ENCODE data around the gene TMBIM1. TPM values are rescaled to one million over a fixed set of nuclear protein-coding genes. Genes with fewer than 3 reads are reported as not detected.
A peak's percentile ranks its signal among the peaks of the same experiment; 100 is the strongest.

Gene TMBIM1
- total RNA-seq, 6 experiments from 2014 or later, result 101 to 160 (median 126) TPM

DNA sequence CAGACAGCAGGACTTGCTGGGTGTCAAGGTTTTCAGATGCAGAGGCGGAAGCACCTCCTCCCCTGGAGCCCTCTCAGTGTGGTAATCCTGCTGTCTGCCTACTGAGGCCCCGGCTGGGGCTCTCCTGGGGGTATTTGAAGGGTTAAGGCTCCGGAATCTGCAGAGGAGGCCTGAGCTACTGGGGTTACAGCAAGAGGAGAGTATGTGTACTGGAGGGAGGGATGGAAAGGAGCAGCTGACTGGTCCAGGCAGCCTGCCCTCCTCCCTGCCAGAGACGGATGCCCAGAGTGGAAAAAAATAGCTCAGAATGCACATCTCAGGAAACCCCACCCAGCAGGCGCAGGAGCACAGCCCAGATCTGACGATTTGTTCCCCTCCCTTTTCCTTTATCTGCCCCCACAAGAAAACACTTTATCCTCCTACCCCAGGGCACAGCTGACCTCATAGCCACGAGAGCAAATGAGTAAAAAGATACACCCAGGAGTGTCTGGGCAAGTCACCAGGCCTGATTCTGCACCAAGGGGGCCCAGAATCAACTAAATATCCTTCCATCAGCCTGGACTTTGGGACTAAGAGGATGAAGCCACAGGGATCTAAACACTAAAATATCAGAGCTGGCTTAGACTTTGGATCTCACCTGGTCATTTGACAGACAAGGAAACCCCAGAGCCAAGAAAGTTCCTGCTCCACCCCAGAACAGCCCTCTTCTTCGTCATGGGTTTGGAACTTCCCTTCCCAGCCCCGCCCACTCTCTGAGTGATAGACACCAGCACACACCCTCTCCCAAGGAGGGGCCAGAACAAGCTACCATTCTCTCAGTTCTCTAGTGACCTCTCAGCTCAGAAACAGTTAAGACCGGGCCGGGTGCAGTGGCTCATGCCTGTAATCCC is 5.5 kb downstream of the TMBIM1 start:
- Histone ChIP-seq H3K4me1 (peaks cover 2 to 97% (median 57%) of the 10 kb centered on the region in 4 donors), H3K9me3 (no peaks in the 10 kb centered on the region), H3K27me3 (no peaks in the 10 kb centered on the region), H3K27ac (peak overlapping the region; percentile 60 to 99 (median 83)), H3K4me3 (peak overlapping the region in 1 of 3 donors; percentile 10), H3K36me3 (peaks cover 0 to 7% (median under 1%) of the 10 kb centered on the region in 4 donors)
- no peak for TF ChIP-seq POLR2A (IDR thresholded peaks at IDR 0.05)
- TF ChIP-seq, protein P1, sequence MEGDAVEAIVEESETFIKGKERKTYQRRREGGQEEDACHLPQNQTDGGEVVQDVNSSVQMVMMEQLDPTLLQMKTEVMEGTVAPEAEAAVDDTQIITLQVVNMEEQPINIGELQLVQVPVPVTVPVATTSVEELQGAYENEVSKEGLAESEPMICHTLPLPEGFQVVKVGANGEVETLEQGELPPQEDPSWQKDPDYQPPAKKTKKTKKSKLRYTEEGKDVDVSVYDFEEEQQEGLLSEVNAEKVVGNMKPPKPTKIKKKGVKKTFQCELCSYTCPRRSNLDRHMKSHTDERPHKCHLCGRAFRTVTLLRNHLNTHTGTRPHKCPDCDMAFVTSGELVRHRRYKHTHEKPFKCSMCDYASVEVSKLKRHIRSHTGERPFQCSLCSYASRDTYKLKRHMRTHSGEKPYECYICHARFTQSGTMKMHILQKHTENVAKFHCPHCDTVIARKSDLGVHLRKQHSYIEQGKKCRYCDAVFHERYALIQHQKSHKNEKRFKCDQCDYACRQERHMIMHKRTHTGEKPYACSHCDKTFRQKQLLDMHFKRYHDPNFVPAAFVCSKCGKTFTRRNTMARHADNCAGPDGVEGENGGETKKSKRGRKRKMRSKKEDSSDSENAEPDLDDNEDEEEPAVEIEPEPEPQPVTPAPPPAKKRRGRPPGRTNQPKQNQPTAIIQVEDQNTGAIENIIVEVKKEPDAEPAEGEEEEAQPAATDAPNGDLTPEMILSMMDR (IDR thresholded peaks at IDR 0.05), result no peak
- intact Hi-C loops (cut with DNase I), result no loop called here
- ATAC-seq (peak; percentile 42 to 66 (median 56)), DNase-seq (peak; percentile 83 to 89 (median 86))
- 5% methylated on average over 10 of the region's 11 CpGs for WGBS (ENCODE audit: insufficient coverage, low coverage, low lambda C conversion rate, missing lambda C conversion rate)

DNA sequence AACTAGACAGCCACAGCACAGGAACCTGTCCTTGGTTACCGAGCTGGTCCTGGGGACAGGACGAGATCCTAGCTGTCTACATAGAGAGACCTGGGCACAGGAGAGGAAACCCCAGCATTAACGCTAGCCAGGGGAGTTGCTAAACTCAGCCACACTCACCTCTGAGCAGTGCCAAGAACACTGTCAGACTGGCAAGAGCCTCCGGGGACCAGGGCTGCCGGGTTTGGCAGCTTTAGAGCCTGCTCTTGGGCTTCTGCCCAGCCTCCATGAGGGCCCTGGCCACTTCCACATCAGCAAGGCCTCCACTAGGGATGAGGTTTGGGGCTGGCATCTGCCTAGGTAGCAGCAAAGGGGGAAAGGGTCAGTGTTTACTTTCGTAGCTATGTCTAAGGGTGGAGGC is 6.7 kb downstream of the TMBIM1 start:
- Histone ChIP-seq H3K27ac (peak overlapping the region; percentile 60 to 99 (median 83)), H3K36me3 (peaks cover 0 to 18% (median 8%) of the 10 kb centered on the region in 4 donors), H3K9me3 (no peaks in the 10 kb centered on the region), H3K27me3 (no peaks in the 10 kb centered on the region), H3K4me3 (no peak overlapping the region), H3K4me1 (peaks cover 2 to 94% (median 57%) of the 10 kb centered on the region in 4 donors)
- ATAC-seq, result peak; percentile 51 to 77 (median 73)
- DNase-seq, result peak; percentile 79 to 94 (median 90)
- TF ChIP-seq, protein P1 (IDR thresholded peaks at IDR 0.05), result no peak
- intact Hi-C loops (cut with DNase I), result no loop called here
- WGBS (ENCODE audit: insufficient coverage, low coverage, low lambda C conversion rate, missing lambda C conversion rate), result 20% methylated on average over 2 of the region's 6 CpGs

DNA sequence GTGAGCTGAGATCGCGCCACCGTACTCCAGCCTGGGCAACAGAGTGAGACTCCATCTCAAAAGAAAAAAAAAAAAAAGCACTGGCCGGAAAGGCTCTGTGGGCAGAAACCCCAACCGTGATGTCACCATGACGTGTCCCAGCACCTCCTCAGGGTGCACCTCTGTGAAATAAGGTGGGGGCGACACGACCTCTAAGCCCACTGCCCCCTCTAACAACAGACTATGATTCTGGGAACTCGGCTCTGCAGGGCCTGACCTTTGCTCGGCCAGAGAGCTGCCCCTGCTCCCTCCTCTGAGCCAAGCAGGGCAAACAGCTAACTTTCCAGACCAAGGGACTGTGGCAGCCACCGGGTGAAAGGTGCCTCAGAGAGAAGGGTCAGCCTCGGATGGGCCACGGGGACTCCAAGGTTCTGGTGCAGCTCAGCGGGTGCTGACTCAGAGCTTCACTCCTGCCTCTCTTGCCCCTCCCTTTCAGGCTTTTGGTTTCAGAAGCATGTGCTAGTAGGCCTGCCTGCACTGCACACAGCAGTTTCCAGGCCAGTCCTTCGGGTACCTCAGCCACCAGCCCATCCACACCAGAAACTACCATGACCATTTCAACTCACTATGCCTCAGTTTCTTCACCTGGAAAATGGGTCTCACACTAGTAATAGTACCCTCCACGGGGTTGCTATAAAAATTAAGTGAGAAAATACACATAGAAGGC is 8.0 kb downstream of the TMBIM1 start:
- peaks cover 2 to 81% (median 50%) of the 10 kb centered on the region in 4 donors for H3K4me1 ChIP-seq
- intact Hi-C loops (cut with DNase I), result no loop called here
- ATAC-seq (peak; percentile 42 to 71 (median 58)), DNase-seq (peak; percentile 71 to 87 (median 83))
- no peaks in the 10 kb centered on the region for H3K9me3 ChIP-seq
- 17% methylated on average over 10 of the region's 16 CpGs for WGBS (ENCODE audit: insufficient coverage, low coverage, low lambda C conversion rate, missing lambda C conversion rate)
- TF ChIP-seq POLR2A (IDR thresholded peaks at IDR 0.05), result no peak
- TF ChIP-seq, protein P1 (IDR thresholded peaks at IDR 0.05), result no peak
- H3K27me3 ChIP-seq, result no peaks in the 10 kb centered on the region
- H3K4me3 ChIP-seq, result peak overlapping the region in 1 of 3 donors; percentile 5
- peak overlapping the region; percentile 60 to 99 (median 83) for H3K27ac ChIP-seq
- peaks cover 5 to 30% (median 17%) of the 10 kb centered on the region in 4 donors for H3K36me3 ChIP-seq

DNA sequence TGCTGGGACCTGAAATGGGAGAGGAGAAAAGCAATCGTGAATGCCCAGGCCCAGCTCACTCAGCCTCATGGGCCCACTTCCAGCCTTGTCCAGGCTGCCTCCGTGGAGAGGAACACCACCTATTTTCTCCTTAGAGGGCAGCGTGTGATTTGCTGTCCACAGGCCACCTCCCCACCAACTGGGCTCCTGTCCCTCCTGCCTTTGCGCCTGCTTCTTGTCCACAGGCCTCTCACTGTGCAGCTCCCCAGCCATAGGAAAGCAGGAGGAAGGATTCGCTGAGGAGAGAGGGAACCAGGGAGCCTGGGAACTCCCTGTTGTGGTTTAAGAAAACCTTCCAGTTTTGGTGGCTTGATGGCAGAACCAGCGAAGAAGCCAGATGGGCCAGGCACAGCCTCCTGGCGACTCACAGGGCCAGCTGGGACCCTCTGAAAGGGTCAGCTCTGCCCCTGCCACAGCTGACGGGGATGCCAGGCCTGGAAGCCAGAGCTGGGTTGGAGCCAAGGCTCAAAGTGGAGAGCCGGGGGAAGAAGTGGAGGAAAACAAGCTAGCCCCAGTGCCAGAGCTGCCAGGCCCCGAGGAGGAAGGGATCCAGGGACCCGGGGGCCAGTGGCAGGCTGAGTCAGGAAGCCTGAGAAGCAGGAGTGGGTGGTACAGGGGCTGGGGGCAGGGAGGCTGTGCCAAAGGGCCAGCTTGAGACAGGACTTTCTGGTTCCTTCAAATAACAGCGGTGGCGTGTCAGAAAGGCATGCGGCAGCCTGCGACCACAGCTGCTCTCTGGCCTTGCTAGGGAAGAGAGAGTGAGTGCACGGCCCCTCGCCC is 9.9 kb downstream of the TMBIM1 start:
- no peak for ATAC-seq
- WGBS (ENCODE audit: insufficient coverage, low coverage, low lambda C conversion rate, missing lambda C conversion rate), result 20% methylated on average over 5 of the region's 17 CpGs
- Histone ChIP-seq H3K9me3 (no peaks in the 10 kb centered on the region), H3K27me3 (no peaks in the 10 kb centered on the region), H3K4me1 (peaks cover 2 to 63% (median 36%) of the 10 kb centered on the region in 4 donors), H3K4me3 (no peak overlapping the region), H3K27ac (peak overlapping the region in 2 of 3 donors; percentile 83 to 99), H3K36me3 (peaks cover 9 to 47% (median 26%) of the 10 kb centered on the region in 4 donors)
- intact Hi-C loops (cut with DNase I), result no loop called here
- DNase-seq, result no peak
- TF ChIP-seq, protein P1 (IDR thresholded peaks at IDR 0.05), result no peak
- TF ChIP-seq POLR2A (IDR thresholded peaks at IDR 0.05), result no peak

Data from right lobe of liver (tissue), 6 donors.